ENCODE measurements around the gene OCEL1.
A peak's percentile ranks its signal among the peaks of the same experiment; 100 is the strongest.

The OCEL1 gene

DNA sequence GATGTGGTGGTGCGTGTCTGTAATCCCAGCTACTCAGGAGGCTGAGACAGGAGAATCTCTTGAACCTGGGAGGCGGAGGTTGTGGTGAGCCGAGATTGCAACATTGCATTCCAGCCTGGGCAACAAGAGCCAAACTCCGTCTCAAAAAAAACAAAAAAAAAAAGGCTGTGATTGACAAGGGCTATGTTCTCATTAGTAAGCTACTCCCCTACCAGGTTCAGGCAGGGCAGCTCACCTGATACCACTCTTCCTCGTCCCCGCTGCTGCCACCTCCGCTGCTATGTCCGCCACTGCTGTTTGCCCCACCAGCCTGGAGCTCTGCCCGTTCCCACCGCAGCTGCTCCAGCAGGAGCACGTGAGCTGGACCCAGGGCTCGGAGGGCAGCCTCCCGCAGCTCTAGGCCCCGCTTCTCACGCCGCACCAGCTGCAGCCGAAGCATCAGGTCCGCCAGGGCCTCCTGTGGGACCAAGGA is 29.2 kb downstream of the OCEL1 start:
- H3K27me3 ChIP-seq (ENCODE audit: insufficient read depth, poor library complexity, severe bottlenecking) = no peaks in the 10 kb centered on the region
- no peaks in the 10 kb centered on the region for H3K36me3 ChIP-seq (ENCODE audit: low read depth)
- TF ChIP-seq, protein P1, sequence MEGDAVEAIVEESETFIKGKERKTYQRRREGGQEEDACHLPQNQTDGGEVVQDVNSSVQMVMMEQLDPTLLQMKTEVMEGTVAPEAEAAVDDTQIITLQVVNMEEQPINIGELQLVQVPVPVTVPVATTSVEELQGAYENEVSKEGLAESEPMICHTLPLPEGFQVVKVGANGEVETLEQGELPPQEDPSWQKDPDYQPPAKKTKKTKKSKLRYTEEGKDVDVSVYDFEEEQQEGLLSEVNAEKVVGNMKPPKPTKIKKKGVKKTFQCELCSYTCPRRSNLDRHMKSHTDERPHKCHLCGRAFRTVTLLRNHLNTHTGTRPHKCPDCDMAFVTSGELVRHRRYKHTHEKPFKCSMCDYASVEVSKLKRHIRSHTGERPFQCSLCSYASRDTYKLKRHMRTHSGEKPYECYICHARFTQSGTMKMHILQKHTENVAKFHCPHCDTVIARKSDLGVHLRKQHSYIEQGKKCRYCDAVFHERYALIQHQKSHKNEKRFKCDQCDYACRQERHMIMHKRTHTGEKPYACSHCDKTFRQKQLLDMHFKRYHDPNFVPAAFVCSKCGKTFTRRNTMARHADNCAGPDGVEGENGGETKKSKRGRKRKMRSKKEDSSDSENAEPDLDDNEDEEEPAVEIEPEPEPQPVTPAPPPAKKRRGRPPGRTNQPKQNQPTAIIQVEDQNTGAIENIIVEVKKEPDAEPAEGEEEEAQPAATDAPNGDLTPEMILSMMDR (IDR thresholded peaks at IDR 0.05; ENCODE audit: poor library complexity, severe bottlenecking) = no peak
- no peaks in the 10 kb centered on the region for H3K9me3 ChIP-seq (ENCODE audit: severe bottlenecking)
- no peak for DNase-seq (ENCODE audit: low spot score)
- H3K27ac ChIP-seq (ENCODE audit: poor library complexity, severe bottlenecking) = no peak overlapping the region
- no peaks in the 10 kb centered on the region for H3K4me1 ChIP-seq (ENCODE audit: insufficient read depth, poor library complexity, severe bottlenecking)
- ATAC-seq (ENCODE audit: low read depth) = peak; percentile 50; the same call in 2 of the 3 replicates
- no peak overlapping the region for H3K4me3 ChIP-seq (ENCODE audit: severe bottlenecking)

DNA sequence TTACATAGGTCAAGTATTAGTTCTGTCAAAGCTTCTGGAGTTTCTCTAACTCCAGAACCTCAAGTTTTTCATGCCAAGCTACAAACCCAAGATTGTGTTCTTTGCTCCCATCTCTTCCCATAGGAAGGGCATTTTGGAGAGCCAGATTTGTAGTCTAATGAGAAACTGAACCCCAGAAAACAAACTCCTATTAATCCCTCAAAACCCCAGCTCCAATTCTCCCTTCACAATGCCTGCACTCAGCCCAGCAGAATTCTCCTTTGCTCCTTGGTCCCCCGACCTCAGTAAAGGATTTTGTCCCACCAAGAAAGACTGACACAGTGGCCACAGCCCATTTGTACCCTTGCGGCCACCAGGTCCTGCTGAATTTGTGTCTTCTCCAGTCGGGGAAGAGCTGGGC is 30.1 kb downstream of the OCEL1 start:
- ATAC-seq (ENCODE audit: low read depth) (no peak), DNase-seq (ENCODE audit: low spot score) (no peak)
- Histone ChIP-seq H3K27me3 (ENCODE audit: insufficient read depth, poor library complexity, severe bottlenecking) (no peaks in the 10 kb centered on the region), H3K4me3 (ENCODE audit: severe bottlenecking) (no peak overlapping the region), H3K4me1 (ENCODE audit: insufficient read depth, poor library complexity, severe bottlenecking) (no peaks in the 10 kb centered on the region), H3K36me3 (ENCODE audit: low read depth) (no peaks in the 10 kb centered on the region), H3K9me3 (ENCODE audit: severe bottlenecking) (no peaks in the 10 kb centered on the region), H3K27ac (ENCODE audit: poor library complexity, severe bottlenecking) (no peak overlapping the region)
- TF ChIP-seq, protein P1 (IDR thresholded peaks at IDR 0.05; ENCODE audit: poor library complexity, severe bottlenecking) = no peak

DNA sequence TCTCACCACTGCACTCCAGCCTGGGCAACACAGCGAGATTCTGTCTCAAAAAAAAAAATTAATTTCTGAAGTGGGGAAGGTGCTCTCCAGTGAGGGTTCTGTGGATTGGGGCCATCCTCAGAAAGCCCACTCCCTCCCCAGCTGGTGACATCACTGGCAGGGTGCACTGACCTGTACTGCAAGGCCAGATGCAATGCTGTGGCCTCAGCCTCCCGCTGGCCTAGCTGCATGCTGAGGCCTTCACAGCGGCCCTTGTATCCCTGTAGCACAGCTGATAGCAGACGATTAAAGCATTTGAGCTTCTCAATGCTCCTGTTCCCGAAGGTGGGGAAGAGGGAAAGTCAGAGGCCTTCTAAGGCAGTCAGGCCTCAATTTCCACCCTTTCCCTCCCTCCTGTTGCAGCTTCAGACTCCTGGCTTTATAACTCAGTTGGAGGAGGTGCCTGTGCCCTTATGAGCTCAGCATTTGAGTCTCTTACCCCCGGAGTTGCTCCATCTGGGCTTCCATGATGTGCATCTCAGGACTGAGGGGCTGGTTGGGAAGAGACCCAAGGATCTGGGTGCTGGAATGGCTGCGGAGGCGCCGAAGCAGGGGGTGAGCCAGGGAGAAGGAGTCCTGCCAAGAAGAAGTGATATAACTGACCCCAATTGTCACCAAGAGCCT is 33.2 kb downstream of the OCEL1 start:
- H3K27me3 ChIP-seq (ENCODE audit: insufficient read depth, poor library complexity, severe bottlenecking) = no peaks in the 10 kb centered on the region
- H3K4me3 ChIP-seq (ENCODE audit: severe bottlenecking) = no peak overlapping the region
- no peaks in the 10 kb centered on the region for H3K9me3 ChIP-seq (ENCODE audit: severe bottlenecking)
- no peak for DNase-seq (ENCODE audit: low spot score)
- no peak for ATAC-seq (ENCODE audit: low read depth)
- no peaks in the 10 kb centered on the region for H3K36me3 ChIP-seq (ENCODE audit: low read depth)
- H3K4me1 ChIP-seq (ENCODE audit: insufficient read depth, poor library complexity, severe bottlenecking) = no peaks in the 10 kb centered on the region
- H3K27ac ChIP-seq (ENCODE audit: poor library complexity, severe bottlenecking) = no peak overlapping the region
- TF ChIP-seq, protein P1 (IDR thresholded peaks at IDR 0.05; ENCODE audit: poor library complexity, severe bottlenecking) = no peak

DNA sequence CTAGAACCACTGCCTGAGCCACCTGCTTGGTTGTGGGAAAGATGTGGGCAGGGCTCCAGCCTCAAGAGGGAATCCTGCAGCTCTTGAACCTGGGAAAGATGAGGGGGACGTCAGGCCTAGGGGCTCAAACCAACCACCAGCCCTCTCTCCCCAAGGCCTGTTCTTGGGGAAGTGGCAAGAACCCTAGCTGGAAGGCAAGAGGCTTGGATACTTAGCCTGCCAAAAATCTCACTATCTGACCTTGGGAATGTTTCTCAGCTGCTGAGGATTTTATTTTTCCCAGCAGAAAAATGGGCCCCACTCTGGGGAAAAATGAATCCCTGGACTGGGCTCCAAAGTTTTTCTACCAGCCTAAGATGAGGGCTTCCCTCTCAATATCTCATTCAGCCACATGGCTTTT is 33.9 kb downstream of the OCEL1 start:
- TF ChIP-seq, protein P1 (IDR thresholded peaks at IDR 0.05; ENCODE audit: poor library complexity, severe bottlenecking) = no peak
- Histone ChIP-seq H3K9me3 (ENCODE audit: severe bottlenecking) (no peaks in the 10 kb centered on the region), H3K27me3 (ENCODE audit: insufficient read depth, poor library complexity, severe bottlenecking) (no peaks in the 10 kb centered on the region), H3K27ac (ENCODE audit: poor library complexity, severe bottlenecking) (no peak overlapping the region), H3K36me3 (ENCODE audit: low read depth) (no peaks in the 10 kb centered on the region), H3K4me3 (ENCODE audit: severe bottlenecking) (no peak overlapping the region), H3K4me1 (ENCODE audit: insufficient read depth, poor library complexity, severe bottlenecking) (no peaks in the 10 kb centered on the region)
- ATAC-seq (ENCODE audit: low read depth) (no peak), DNase-seq (ENCODE audit: low spot score) (no peak)

DNA sequence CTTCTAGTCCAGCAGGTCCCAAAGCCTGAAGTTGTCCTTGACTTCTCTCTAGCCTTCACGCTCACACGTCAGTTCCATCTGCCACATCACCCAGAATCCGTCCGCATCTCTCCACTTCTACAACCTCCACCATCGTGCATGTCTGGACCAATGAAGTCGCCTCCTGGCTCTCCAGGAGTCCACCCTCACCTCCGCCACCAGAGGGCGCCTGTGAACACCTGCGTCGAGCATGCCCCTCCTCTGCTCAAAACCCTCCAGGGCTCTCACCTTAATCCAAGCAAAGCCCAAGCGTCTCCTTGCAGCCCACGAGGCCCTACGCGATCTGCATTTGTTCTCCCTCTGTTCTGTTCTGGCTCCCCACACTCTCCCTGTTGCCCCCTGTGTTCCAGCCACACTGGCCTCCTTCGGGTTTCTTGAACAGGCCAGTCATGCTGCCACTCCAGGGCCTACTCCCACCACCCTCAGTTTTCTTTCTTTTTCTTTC is 34.9 kb downstream of the OCEL1 start:
- H3K27ac ChIP-seq (ENCODE audit: poor library complexity, severe bottlenecking) = no peak overlapping the region
- no peak overlapping the region for H3K4me3 ChIP-seq (ENCODE audit: severe bottlenecking)
- H3K4me1 ChIP-seq (ENCODE audit: insufficient read depth, poor library complexity, severe bottlenecking) = no peaks in the 10 kb centered on the region
- DNase-seq (ENCODE audit: low spot score) (no peak), ATAC-seq (ENCODE audit: low read depth) (peak; percentile 97)
- no peaks in the 10 kb centered on the region for H3K27me3 ChIP-seq (ENCODE audit: insufficient read depth, poor library complexity, severe bottlenecking)
- TF ChIP-seq, protein P1 (IDR thresholded peaks at IDR 0.05; ENCODE audit: poor library complexity, severe bottlenecking) = peak; percentile 95
- H3K9me3 ChIP-seq (ENCODE audit: severe bottlenecking) = no peaks in the 10 kb centered on the region
- no peaks in the 10 kb centered on the region for H3K36me3 ChIP-seq (ENCODE audit: low read depth)
